Mammary epithelial cell (primary cell): ENCODE data around the gene NBEAL1.
"Not testable (repeated sequence)": the region's sequence is repeated elsewhere in the genome, so short reads cannot be mapped to it uniquely, and the experiment has no call there.

Experiments used
- CTCF ChIP-seq, 2 donors: IDR thresholded peaks in 1 of 2; conservative IDR thresholded peaks in 1 of 2; 2 replicates each; pipeline ENCODE4 v1.5.1; 2011 to 2012; ENCODE audit warnings: inconsistent platforms in 2 of 2, low read length in 2 of 2, mild to moderate bottlenecking in 2 of 2, control low read depth in 1 of 2, low read depth in 1 of 2; ENCODE audit not compliant: insufficient read depth in 1 of 2; ENCODE audit errors: extremely low read depth in 1 of 2
- EZH2 ChIP-seq: IDR thresholded peaks from 2 replicates; pipeline ENCODE4 v1.6.1; 2012; ENCODE audit warnings: low read length, inconsistent platforms, borderline replicate concordance

GRCh38 chr2:203066519-203067091 lies 51.9 kb downstream of the NBEAL1 start:
- TF ChIP-seq CTCF (conservative IDR thresholded peaks at IDR 0.05 in 1 of 2, IDR thresholded peaks at IDR 0.05 in 1 of 2; ENCODE audit: extremely low read depth in 1 of 2, insufficient read depth in 1 of 2, low read depth in 1 of 2, low read length in 2 of 2); EZH2: not testable (repeated sequence)
